ENCODE data around the gene EYA4.

The EYA4 gene

GRCh38 chr6:133467231-133467981, 226.2 kb downstream of the EYA4 start:
- DNase-seq, result no peak

- DNase-seq, result no peak
Observed at GRCh38 chr6:133467982-133468380, 226.8 kb downstream of the EYA4 start.

GRCh38 chr6:133468591-133468990, 227.4 kb downstream of the EYA4 start:
- DNase-seq, result no peak

- DNase-seq, result no peak
Observed at GRCh38 chr6:133474516-133474915, 233.4 kb downstream of the EYA4 start.

GRCh38 chr6:133478673-133479072, 237.5 kb downstream of the EYA4 start:
- DNase-seq, result no peak

- DNase-seq, result no peak
Observed at GRCh38 chr6:133487174-133487573, 246.0 kb downstream of the EYA4 start.

GRCh38 chr6:133495205-133495903, 254.2 kb downstream of the EYA4 start:
- no peak for DNase-seq

GRCh38 chr6:133499662-133500061, 258.5 kb downstream of the EYA4 start:
- no peak for DNase-seq

GRCh38 chr6:133501675-133502270, 260.6 kb downstream of the EYA4 start:
- no peak for DNase-seq

GRCh38 chr6:133502441-133503335, 261.5 kb downstream of the EYA4 start:
- DNase-seq, result no peak

GRCh38 chr6:133503336-133503729, 262.2 kb downstream of the EYA4 start:
- no peak for DNase-seq

GRCh38 chr6:133504158-133504557, 263.0 kb downstream of the EYA4 start:
- no peak for DNase-seq

- no peak for DNase-seq
Observed at GRCh38 chr6:133504761-133505160, 263.6 kb downstream of the EYA4 start.

GRCh38 chr6:133505681-133506080, 264.5 kb downstream of the EYA4 start:
- no peak for DNase-seq

GRCh38 chr6:133512410-133513016, 271.4 kb downstream of the EYA4 start:
- DNase-seq, result peak in 5 of 14 donors; percentile 1 to 32 (median 7)

GRCh38 chr6:133523816-133524215, 282.7 kb downstream of the EYA4 start:
- DNase-seq, result no peak

GRCh38 chr6:133526436-133526835, 285.3 kb downstream of the EYA4 start:
- no peak for DNase-seq

GRCh38 chr6:133528566-133528965, 287.4 kb downstream of the EYA4 start:
- DNase-seq, result no peak

- no peak for DNase-seq
Observed at GRCh38 chr6:133532908-133533307, 291.8 kb downstream of the EYA4 start.

- no peak for DNase-seq
Observed at GRCh38 chr6:133539502-133540259, 298.5 kb downstream of the EYA4 start.

GRCh38 chr6:133540361-133540760, 299.2 kb downstream of the EYA4 start:
- no peak for DNase-seq
